IPS DF 6.9 (cell line): ENCODE results near the gene NCOA5.
A peak's percentile ranks its signal among the peaks of the same experiment; 100 is the strongest.

ENCODE experiments used
- DNase-seq: peaks from one replicate; pipeline ENCODE4 v3.0.0-alpha.2; 2013; ENCODE audit warnings: low read depth, low spot score
- H3K27ac ChIP-seq: one replicate; pipeline ENCODE4 v1.5.1; 2013; ENCODE audit warnings: low read length, control low read depth
- H3K27me3 ChIP-seq: 2 replicates; pipeline ENCODE4 v1.6.1; 2013; ENCODE audit warnings: mild to moderate bottlenecking, low read length; ENCODE audit not compliant: control insufficient read depth, insufficient read depth
- H3K36me3 ChIP-seq: 2 replicates; pipeline ENCODE4 v1.6.1; 2013; ENCODE audit warnings: low read length; ENCODE audit not compliant: control insufficient read depth, insufficient read depth
- H3K4me1 ChIP-seq: 2 replicates; pipeline ENCODE4 v1.6.1; 2013; ENCODE audit warnings: low read length; ENCODE audit not compliant: control insufficient read depth, insufficient read depth
- H3K4me3 ChIP-seq: 2 replicates; pipeline ENCODE4 v1.5.1; 2013; ENCODE audit warnings: mild to moderate bottlenecking, low read length
- H3K9me3 ChIP-seq: 2 replicates; pipeline ENCODE4 v1.6.1; 2013; ENCODE audit warnings: low read length, inconsistent platforms; ENCODE audit not compliant: control insufficient read depth, insufficient read depth
- WGBS: extraction: QIAGEN DNeasy Blood & Tissue Kit; methylation state at CpG from one replicate; pipeline ENCODE4 v1.1.7; 2013; ENCODE audit warnings: mixed read lengths, missing lambda C conversion rate; ENCODE audit not compliant: insufficient read length, insufficient coverage; 5-methylcytosine and 5-hydroxymethylcytosine counted together

The NCOA5 gene

DNA sequence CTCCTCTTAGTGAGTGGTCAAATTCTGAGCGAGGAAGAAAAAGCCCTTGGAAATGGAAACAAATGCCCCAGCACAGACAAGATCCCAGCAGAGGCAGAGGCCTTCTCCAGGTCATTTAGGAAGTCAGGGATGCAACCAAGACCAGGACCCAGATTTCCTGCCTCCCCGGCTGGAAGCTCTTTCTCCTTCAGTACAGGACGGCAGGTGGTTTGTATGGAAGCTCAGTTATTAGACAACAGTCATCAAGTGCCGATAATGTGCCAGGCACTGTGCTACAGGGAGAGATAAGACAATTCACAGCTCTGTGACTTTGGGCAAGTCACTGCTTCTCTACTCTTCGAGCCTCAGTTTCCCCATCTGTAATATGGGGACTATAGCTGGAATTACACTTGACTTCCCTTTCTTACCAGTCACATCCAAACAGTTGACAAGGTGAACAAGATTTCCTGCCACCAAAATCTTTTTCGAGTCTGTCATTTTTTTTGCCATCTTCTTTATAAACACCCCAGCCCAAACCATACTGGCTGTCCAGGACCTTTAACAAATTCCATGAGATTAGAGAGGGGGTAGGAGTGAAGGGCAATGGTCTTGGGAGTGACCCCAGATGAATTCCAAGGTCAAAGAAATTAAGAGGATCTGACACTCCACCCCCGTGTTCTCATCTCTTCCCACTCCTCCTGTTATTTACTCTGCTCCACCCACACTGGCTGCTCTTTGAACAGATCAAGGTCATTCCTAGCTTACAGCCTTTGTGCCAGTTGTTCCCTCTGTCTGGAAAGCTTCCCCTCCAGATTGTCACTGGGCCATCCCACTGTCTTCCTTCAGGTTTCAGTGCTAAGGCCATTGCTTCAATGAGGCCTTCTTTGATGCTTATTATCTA, 75.0 kb downstream of the NCOA5 start:
- DNase-seq: no peak
- Histone ChIP-seq H3K4me3 (no peak overlapping the region), H3K27me3 (no peaks in the 10 kb centered on the region), H3K27ac (no peak overlapping the region), H3K36me3 (no peaks in the 10 kb centered on the region), H3K9me3 (no peaks in the 10 kb centered on the region), H3K4me1 (peaks cover 6% of the 10 kb centered on the region)
- no CpG with 5 or more reads among the region's 7 CpGs for WGBS

DNA sequence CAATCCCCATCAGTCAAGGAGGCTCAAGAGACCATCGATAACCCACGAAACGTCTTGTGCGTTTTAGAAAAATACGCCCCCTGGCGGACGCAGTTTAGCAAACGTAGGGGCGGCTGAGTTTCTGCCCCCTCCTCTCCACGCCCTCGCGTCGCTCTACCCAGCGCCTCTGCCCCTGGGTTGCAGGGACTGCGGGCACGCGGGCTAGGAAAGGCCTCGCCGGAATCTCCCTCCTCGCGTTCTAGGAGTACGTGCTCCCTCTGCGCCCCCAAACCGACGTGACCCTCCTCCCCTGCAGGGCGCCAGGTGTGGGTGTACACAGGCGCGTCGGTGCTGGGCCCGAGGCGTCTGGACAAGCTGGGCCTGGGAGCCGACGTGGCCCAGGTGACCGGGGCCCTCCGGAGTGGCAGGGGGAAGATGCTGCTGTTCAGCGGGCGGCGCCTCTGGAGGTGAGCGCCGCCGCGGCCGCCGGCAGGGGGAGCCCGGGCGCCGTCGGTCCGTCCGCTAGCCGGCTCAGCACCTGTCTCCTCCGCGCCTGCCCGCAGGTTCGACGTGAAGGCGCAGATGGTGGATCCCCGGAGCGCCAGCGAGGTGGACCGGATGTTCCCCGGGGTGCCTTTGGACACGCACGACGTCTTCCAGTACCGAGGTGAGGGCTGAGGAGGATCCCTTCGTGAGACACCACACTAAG, 75.8 kb downstream of the NCOA5 start:
- DNase-seq: no peak
- peak overlapping the region; percentile 29; the same call in 1 of the 2 replicates for H3K4me3 ChIP-seq
- H3K27me3 ChIP-seq: no peaks in the 10 kb centered on the region
- H3K27ac ChIP-seq: no peak overlapping the region
- no peaks in the 10 kb centered on the region for H3K9me3 ChIP-seq
- peaks cover 6% of the 10 kb centered on the region for H3K4me1 ChIP-seq
- no peaks in the 10 kb centered on the region for H3K36me3 ChIP-seq
- WGBS: no CpG with 5 or more reads among the region's 67 CpGs

DNA sequence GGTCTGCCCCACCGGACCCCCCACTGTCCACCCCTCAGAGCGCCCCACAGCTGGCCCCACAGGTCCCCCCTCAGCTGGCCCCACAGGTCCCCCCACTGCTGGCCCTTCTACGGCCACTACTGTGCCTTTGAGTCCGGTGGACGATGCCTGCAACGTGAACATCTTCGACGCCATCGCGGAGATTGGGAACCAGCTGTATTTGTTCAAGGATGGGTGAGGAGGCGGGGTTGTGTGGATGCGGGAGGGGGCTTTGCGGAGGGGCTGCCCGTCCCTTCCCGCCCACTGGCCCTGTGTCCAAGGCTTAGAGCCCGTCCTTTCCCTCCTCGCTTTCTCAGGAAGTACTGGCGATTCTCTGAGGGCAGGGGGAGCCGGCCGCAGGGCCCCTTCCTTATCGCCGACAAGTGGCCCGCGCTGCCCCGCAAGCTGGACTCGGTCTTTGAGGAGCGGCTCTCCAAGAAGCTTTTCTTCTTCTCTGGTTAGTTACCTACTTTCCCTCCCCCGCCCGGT, 76.4 kb downstream of the NCOA5 start:
- WGBS: no CpG with 5 or more reads among the region's 29 CpGs
- H3K27me3 ChIP-seq: no peaks in the 10 kb centered on the region
- DNase-seq: no peak
- H3K9me3 ChIP-seq: no peaks in the 10 kb centered on the region
- peaks cover 7% of the 10 kb centered on the region for H3K4me1 ChIP-seq
- peak overlapping the region; percentile 9; the same call in 1 of the 2 replicates for H3K4me3 ChIP-seq
- H3K36me3 ChIP-seq: no peaks in the 10 kb centered on the region
- no peak overlapping the region for H3K27ac ChIP-seq

DNA sequence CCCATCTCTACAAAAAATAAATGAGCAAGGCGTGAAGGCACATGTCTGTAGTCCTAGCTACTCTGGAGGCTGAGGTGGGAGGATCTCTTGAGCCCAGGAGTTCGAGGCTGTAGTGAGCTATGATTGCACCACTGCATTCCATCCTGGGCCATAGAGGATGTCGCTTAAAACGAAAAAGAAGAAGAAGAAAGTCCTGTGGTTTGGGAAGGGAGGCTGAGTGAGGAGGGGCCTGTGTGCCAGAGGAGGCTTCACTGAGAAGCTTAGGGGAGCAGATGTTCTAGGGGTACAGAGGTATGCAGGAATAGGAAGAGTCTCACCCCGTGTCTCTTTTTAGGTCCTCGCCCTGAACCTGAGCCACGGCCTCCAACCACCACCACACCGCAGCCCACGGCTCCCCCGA, 76.8 kb downstream of the NCOA5 start:
- no peak for DNase-seq
- Histone ChIP-seq H3K4me1 (peaks cover 7% of the 10 kb centered on the region), H3K36me3 (no peaks in the 10 kb centered on the region), H3K27me3 (no peaks in the 10 kb centered on the region), H3K9me3 (no peaks in the 10 kb centered on the region), H3K27ac (no peak overlapping the region), H3K4me3 (no peak overlapping the region)
- WGBS: no CpG with 5 or more reads among the region's 10 CpGs

DNA sequence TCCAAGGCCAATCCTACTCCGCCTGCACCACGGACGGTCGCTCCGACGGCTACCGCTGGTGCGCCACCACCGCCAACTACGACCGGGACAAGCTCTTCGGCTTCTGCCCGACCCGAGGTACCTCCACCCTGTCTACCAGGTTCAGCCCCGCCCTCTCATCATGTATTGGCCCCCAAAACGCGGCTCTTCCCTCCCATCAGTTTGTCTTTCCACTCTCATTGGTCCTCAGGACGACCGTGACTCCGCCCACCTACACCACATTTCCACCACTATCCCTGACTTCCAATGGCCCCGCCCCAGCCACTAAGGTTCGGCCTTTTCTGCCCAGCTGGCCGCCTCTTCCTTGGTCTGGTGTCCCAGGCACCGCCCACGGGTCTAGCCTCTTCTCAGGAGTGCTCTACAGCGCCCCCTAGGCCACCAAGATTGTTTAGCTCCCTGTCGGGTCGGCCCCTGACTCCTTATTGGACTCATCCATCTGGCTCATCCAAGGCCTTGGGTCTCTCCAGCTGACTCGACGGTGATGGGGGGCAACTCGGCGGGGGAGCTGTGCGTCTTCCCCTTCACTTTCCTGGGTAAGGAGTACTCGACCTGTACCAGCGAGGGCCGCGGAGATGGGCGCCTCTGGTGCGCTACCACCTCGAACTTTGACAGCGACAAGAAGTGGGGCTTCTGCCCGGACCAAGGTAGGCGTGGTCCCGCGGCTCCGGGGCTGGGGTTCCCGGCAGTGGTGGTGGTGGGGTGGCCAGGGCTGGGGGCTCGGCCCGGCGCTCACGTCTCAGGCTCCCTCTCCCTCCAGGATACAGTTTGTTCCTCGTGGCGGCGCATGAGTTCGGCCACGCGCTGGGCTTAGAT, 77.9 kb downstream of the NCOA5 start:
- no peak overlapping the region for H3K4me3 ChIP-seq
- H3K27ac ChIP-seq: no peak overlapping the region
- DNase-seq: no peak
- no peaks in the 10 kb centered on the region for H3K9me3 ChIP-seq
- H3K27me3 ChIP-seq: no peaks in the 10 kb centered on the region
- no CpG with 5 or more reads among the region's 57 CpGs for WGBS
- H3K4me1 ChIP-seq: peaks cover 7% of the 10 kb centered on the region
- H3K36me3 ChIP-seq: no peaks in the 10 kb centered on the region
